ENCODE results near the gene MRPS18A. TPM values are rescaled to one million over a fixed set of nuclear protein-coding genes. Genes with fewer than 3 reads are reported as not detected.
"Not testable (repeated sequence)": the region's sequence is repeated elsewhere in the genome, so short reads cannot be mapped to it uniquely, and the experiment has no call there.

The MRPS18A gene
- total RNA-seq, 1 donor from 2014 or later = 11.7 TPM

DNA sequence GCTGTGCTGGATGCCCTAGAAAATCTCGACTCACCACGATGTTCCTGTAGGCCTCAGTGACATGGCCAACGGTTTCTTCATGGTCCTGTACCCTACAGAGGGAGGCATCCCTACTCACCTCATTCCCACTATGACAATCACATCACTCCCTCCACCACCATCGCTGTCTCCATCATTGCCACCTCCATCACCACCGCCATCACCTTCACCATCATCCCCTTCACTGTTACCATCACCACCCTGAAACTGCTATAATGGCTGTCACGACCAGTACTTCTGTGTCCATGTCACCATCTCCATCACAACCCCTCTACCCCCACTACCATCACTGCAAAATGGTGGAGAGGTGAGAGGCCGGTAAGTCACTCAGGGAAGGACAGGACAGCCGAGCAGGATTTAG lies 29.8 kb upstream of the MRPS18A start:
- no peak for DNase-seq

DNA sequence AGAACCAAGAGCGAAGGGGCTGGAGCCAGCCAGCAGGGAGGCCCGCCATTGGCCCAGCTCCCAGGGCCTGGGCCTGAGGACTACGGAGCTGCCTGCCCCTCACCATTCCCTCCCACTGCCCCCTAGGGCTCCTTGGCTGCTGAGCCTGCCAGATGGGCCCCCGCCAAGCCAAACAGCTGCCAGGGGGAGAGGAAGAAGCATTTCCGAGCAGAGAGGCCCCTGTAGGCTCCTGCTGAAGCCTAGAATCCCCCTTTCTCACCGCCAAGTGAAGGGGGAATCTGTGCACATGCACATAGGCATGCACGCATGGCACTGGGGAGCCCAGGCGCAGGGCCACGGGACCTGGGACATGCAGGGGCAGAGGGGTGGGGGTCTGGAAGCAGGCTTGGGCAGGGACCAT lies 28.5 kb upstream of the MRPS18A start:
- DNase-seq = no peak

DNA sequence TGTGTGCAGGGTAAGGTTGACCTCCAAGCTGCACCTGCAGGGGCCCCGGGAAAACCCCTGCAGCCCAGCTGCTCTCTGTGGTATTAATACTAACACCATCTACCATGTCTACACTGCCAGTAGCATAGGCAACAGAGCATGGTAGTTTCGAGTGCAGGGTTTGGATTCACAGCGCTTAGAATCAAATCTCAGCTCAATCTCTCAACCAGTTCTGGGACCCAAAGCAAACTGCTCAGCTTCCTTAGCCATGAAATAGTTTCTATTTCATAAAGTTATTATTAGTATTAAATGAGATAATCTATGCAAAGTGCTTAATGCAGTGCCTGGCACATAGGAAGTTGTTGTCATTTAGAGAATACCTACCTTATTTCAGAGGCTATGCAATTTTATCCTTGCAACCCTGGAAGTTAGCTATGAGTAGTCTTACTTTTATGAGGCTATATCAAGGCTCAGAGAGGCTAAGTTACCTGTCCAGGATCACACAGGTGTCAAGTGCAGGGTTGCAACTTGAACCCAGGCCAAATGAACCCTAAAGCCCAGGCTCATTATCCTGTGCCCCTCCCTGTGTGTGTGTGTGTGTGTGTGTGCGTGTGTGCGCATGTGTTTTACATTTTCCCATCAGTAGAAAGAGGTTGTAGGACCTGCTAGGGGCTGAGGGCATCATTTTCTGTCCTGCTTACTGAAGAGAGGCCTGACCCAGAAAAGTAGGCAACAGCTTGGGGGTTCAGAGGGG lies 27.6 kb upstream of the MRPS18A start:
- no peak for DNase-seq

DNA sequence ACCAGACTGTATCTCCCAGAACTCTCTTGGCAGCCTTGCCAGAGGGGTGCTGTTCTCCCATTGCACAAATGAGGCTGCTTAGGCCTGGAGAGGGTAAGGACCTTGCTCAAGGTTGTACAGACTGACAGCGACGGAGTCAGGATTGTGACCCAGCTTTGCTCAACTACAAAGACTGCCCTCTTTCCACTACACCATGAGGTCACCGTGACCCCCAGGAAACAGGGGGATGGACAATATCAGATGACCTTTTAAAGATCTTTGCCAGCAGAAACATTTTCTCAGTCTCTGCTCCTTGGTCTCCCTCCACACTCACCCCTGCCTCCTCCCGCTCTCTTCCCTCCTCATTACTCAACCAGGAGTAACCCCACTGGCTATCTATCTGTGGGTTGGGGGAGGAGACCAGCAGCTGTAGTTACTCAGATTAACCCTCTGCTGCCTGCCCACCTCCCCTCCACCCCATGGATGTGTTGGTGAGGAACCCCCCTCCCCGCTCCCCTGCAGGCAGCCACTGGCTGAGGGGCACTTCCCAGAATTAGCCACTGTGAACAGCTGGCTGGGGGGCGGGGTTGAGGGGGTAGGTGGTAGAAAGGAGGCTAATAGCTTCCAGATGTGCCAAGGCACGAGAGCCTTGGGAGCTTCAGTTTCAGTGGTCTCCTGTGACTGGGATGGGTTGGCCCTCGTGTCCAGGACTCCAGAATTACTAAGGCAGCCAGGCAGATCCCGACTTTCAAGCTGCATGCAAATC lies 26.9 kb upstream of the MRPS18A start:
- DNase-seq = no peak

DNA sequence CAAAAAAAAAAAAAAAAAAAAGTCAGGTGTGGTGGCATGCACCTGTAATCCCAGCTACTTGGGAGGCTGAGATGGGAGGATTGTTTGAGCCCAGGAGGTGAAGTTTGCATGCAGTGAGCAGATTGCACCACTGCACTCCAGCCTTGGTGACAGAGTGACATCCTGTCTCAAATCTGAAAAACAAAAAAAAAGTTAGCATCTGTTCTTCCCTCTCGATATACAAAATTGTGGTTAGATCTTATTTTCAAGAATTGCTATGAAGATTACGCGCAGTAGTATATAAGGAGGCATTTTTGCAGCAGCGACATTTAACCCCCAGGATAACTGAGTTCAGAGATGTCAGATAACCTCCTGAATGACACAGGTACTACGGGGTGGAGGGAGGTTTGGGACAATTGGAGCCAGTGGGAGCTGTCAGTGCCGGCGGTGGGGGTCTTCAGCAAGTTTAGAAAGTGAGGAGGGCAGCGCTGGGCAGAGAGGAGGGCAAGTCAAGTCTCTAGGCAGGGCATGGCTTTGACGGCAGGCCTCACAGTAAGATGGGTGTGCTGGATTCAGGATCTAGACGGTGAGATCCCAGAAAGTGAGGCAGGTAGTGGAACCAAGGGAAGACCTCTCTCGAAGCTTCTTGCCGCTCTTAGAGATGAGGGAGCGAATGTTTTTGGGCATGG lies 26.2 kb upstream of the MRPS18A start:
- DNase-seq = no peak

DNA sequence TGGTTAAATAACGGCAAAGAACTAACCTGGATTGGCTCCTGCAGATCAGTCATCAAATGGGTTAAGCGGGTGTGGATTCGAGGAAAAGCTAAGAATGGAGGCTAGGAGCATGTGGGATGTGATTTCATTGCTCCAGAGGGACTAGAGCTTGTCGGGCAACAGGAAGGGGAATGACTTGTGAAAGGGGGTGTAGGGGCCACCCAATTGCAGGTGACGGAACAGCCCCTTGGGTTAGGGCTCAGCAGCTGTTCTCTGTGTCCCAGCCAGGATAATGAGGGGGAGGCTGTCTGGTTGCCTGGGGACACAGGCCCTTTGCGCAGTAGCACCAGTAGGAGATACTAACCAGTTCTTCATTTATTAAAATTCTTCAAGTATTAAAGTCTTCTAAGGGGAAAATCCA lies 25.0 kb upstream of the MRPS18A start:
- no peak for DNase-seq

DNA sequence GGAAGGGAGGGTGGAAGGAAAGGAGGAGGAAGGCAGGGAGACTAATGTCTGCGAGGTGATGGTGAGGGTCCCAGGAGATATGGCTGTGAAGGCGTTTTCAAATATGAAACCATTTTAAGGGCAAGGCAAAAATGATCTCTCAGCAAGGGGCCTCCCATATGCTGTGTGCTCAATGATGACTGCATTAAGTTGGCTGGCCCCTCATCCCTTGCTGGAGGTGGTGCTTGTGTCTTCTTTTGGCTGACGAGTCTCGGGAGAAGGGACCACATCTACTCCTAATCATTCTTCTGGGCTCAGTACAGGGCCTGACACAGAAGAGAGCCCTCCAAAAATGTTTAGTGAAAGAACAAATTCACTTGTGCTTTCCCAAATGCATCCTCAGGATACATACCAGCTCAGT lies 23.0 kb upstream of the MRPS18A start:
- no peak for DNase-seq

DNA sequence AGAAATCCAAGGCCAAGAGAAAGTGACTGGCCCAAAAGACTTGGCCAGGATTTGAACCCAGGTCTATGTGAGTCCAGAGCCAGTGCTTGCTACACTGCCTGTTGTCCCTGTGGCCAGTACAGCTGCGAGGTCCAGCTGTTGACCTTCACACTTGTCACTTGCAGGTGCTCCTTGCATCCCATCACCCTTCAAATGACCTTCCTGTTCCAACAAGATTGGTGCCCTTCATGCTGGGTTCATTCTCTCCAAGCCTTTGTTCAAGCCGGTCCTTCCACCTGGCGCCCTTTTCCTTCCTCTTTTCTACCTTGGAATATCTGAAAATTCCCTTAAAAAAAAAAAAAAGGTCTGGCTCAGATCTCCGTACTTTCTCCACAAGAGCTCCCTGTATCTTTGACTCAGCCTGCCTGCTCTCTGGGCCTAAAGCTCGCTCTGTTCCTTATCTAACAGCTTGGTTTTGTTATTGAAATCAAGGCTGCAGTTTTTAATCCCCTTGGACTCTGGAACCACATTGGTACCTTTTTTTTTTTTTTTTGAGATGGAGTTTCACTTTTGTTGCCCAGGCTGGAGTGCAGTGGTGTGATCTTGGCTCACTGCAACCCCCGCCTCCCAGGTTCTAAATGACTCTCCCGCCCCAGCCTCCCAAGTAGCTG lies 22.2 kb upstream of the MRPS18A start:
- DNase-seq = no peak

DNA sequence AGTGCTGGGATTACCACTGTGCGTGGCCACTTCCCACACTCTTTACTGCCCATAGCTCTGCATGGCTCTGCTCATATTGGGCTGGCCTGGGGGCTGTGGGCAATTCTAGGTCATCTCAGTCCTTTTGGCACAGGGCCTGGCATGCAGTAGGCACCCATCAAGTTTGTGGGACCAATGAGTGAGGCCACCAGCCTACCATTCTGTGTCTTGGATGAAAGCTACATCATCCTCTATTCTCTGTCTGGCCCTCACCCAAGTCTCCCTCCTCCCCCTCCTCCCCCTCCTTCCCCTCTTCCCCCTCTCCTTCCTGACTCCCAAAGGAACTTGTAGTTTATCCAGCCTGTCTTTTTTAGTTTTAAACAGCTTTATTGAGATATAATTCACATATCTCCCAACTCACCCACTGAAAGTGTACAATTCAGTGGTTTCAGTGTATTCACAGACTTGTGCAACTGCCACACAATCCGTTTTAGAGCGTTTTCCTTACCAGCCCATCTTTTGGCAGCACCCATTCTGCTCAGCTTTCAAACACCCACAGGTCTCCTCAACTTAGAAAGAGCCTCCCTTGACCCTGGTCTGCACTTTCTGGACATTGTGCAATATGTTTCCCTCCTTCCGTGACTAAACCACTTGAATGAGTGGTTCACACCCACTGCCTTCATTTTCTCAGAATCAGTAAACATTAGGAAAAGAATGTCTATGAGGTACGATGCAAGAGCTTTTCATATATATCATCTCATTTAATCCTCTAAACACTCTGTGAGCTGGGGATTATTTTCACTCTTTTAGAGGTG lies 21.5 kb upstream of the MRPS18A start:
- DNase-seq = no peak

DNA sequence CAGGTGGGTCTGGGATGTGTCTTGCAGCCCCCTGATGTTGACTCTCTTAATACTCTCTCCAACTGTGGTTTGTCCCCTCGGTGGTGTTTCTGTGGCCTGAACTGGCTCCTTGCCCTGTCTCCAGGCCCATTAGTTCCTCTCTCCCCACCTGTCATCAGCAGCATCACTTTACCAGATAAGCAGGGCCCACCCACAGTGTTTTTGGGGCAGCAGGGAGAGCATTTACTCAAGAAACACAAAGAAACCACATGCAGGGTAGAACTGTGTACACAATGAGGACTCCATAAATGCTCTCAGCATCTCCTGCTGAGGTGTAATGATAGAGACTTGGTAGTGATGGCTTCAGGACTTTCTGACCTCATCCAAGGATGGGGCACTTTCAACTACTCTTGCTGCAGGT lies 20.2 kb upstream of the MRPS18A start:
- no peak for DNase-seq

DNA sequence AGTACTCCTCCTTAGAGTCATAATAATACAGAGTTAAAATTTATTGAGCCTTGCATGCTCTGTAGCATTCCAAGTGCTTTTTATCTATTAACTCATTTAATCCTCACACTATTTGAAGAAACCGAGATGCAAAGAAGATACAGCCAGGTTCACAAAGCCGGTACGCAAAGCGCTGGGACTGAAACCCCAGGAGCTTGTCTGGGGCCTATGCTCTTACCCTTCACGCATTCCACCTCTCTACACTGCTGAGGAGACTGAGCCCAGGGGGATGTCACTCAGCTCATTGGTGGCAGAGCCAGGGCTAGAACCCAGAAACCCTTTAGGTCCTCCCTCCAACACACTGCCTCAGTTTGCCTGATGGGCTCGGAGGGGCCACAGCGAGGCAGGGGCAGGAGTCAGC lies 19.7 kb upstream of the MRPS18A start:
- no peak for DNase-seq

DNA sequence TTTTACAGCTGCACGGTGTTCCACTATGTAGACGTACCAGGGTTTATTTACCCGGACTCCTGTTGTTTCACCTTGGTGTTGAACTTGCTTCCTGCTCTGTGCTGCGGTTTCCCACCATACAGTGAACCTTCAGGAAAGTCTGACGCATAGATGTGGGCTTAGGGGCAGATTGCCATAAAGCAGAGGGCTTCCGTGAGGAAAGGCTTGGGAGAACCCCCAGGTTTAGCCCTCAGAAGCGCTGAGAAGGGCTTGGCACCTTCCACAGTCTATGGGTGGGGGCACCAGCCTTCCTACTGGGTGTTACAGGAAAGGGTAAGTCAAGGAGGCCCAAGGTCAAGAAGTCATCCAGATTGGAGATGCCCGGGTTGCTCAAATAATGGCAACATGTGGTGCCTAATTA lies 19.2 kb upstream of the MRPS18A start:
- DNase-seq = no peak

DNA sequence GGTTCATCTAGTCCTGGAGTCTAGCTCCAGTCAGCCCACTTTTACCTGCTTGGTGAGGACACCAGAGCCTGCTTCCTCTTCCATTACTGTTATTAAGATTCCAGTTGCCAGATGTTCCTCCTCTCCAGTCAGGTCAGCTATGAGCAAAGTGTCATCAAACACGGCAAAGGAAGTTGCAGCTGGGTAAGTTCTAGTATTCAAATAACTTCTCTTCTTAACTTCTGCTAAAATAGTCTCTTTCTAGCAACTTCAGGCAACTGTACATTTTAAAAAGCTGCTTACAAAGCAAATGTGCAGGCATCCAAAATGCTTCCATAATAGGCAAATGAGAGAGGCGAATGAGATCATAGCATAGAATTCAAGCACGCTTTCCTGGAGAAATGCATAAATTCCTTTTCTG lies 18.4 kb upstream of the MRPS18A start:
- DNase-seq = no peak

DNA sequence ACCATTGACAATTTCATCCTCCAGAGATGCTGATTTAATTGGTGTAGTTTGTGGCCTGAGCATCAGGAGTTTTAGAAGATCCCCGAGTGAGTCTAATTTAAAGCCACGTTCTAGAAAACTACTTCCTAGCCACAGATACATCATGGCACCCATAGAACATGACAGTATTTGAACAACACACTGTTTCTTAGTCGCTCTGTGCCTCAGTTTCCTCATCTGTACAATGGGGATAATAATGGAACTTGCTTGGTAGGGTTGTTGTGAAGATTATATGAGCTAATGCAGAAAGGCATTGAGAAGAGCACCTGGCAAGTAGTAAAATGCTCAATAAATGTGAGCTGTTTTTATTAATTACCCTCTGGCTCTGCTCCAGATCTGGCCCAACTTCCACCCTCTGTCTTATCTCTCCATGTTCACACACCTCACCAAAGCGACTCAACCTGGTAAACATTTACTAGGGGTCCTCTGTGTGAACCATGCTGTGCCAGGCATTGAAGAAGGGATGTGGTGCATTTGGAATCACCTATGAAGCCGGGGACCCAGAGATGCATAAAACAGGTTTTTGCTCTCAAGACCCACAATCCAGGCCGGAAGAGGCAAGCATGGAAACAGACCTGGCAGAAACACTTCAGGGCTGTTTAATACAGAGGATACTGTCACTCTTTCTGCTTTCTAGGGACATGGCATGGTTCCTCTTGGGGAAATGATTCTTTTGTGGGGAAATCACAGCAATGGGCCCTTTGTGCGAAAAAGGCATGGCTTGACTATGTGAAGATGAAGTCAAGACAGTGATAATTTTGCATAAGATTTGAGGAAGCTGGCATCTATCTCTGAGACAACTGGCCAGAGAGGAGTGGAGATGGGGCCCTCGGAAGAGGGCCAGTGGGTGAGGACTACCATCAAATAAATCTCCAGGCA lies 16.2 kb upstream of the MRPS18A start:
- DNase-seq = no peak

DNA sequence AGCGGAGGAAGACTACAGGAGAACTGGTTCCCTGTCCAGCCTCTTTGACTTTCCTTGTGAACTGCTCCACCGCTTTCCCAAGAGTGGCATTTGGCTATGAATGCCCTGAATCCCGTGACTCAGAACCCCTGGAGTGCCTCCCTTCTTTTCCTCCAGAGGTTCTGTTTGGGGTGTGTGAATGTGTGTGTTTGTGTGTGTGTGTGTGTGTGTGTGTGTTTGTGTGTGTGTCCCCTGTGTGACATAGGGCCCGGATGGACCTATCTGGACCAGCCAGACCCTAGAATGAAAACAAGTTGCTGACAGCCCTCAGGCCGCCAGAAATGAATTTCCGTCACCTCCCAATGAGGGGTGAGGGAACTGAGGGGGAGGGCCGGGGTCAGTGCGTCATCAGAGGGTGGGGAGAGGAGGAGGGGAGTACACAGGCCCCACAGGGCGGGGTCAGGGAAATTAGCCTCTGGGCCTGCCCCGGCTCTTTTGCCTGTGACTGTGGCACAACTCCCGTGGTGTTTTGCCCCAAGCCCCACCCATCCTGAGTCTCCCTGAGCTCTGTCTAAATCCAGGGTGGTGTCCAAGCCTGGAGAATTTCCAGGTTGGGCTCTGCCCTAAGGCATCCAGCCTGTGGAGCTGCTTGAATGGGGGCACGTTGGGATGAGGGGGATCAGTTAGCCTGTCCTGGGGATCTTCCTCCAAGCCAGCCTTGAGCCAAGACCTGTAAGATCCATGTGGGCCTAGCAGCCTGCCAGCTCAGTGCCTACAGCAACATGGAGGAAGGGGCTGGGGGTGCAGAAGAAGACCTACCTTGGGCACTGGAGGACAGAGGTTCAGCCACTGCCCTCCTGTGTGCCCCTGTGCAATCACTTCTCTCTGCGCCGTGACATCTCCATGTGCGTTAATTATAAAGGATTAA lies 15.2 kb upstream of the MRPS18A start:
- no peak for DNase-seq

DNA sequence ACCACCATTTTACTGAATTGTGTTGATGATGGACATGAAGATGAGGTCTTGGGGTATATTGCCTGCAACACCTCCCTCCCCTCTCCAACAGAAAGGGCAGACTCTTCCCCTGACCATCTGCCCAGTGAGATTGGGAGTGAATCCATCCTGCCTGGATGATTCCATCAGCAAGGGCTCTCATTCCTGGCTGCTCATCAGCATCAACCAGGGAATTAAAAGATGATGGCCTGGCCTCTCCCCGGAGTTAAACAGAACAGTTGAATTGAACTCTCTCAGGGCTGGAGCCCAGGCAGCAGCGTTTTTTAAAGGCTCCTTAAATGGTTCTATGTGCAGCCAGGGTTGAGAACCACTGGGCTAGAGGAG lies 14.6 kb upstream of the MRPS18A start:
- DNase-seq = no peak

DNA sequence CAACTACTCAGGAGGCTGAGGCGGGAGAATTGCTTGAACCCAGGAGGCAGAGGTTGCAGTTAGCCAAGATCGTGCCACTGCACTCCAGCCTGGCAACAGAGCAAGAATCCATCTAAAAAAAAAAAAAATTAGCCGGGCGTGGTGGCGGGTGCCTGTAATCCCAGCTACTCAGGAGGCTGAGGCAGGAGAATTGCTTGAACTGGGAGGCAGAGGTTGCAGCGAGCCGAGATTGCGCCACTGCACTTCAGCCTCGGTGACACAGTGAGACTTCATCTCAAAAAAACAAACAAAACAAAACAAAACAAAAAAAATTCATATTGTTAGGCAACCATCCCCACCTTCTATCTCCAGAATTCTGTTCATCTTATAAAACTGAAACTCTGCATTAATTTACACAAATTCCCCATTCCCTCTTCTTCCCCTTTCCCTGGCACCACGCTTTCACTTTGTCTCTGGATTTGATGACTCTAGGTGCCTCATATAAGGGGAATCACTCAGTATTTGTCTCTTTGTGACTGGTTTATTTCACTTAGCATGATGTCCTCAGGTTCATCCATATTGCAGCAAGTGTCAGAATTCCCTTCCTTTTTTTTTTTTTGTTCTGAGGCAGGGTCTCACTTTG lies 13.5 kb upstream of the MRPS18A start:
- DNase-seq = not testable (repeated sequence)

DNA sequence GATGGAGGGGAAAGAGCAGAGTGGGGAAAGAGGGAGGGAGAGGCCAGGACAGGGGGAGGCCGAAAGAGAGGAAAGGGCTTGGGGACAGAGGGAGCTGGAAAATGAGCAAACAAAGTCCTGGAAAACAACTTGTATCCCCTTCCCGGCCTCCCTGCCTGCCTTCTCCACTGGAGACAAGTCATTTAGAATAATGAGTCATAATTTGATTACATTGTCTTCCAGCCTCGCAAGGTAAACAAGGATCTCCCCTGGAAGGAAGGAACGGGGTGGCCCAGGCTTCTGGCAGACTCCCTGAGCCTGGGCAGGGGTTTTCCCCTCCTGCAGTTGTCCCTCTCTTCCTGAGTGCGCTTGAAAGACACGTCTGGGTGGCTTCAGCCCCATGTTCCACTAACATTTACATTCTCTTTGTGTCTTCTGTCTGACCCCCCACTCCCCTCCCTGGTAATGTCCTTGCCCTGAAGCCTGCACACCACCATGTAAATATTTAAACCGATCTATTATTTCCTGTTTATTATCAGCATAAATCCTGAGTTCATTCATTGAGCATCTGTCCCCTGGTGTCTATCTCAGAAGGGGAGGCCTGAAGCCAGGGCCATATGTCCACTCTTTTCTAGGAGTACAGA lies 12.1 kb upstream of the MRPS18A start:
- DNase-seq = no peak
